HG03520 (cell line): ENCODE results near the gene RECQL.
"Not testable (repeated sequence)": the region's sequence is repeated elsewhere in the genome, so short reads cannot be mapped to it uniquely, and the experiment has no call there.

Experiments used
- ATAC-seq: cut with Tn5 transposase; IDR thresholded peaks from one replicate; pipeline ENCODE4 v1.9.1; 2021; ENCODE audit warnings: mild to moderate bottlenecking, moderate library complexity; ENCODE audit not compliant: unreplicated experiment

The RECQL gene

DNA sequence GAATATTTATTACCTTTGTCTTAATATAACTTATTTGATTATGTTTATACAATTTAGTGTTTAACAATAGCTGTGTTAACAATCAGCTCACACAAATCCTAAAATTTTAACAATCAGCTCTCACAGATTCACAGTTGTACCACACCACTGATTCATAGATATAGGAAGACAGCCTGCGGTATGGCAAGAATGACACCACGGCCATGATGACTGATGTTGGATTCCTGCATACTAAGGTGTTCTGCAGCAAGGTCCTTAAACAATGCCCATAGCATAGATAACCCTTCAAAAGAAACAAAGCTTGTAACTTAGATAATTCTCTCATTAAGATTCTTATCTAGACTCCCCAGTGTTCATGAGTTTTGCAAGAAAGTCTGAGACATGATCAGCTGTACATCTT lies 67.9 kb downstream of the RECQL start:
- ATAC-seq = no peak

DNA sequence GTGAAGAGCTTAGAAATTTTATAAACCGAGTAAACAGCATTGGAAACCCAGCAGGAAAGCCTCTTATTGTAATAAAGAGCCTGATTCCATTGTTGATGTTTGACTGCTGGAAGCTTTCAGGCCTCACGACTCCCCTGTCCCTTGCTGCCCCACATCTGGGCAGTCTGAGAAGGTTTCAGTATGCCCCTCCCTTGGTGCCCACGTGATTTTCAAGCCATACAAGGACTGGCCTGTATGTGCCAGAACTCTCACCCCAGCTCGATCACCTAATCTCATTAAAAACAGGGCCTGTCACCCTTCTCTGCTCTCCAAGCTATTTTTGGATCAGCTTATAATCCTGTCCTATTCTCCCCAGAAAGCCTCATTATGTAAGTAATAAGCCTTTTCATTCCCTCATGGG lies 71.4 kb downstream of the RECQL start:
- no peak for ATAC-seq

DNA sequence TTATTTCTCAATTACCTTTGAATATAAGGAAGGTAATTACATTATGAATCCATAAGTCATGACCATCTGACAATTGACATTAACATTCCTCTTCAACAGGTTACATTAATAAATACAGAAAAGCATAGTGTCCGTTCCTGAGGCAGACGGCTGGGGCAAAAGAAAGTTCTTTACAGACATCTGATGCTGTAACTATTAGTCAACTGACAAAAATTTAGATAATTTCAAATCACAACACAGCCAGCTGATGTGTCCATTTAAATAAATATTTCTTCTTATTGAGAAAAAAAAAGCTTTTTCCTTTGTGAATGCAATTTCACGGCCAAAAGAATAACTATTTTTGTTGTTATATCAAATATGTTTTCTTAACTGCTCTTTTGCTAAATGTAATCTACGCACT lies 73.2 kb downstream of the RECQL start:
- ATAC-seq = no peak

DNA sequence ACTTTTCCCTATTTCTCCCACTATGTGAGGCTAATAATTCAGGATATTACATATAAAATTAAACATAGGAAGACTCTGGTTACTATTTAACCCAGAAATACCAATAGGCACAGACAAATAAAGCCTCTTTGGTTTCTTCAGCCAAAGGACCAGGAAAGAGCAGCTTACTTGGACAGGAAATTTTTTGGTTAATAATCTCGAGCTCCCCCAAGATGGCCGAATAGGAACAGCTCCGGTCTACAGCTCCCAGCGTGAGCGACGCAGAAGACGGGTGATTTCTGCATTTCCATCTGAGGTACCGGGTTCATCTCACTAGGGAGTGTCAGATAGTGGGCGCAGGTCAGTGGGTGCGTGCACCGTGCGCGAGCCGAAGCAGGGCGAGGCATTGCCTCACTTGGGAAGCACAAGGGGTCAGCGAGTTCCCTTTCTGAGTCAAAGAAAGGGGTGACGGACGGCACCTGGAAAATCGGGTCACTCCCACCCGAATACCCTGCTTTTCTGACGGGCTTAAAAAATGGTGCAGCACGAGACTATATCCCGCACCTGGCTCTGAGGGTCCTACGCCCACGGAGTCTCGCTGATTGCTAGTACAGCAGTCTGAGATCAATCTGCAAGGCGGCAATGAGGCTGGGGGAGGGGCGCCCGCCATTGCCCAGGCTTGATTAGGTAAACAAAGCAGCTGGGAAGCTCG lies 82.3 kb downstream of the RECQL start:
- not testable (repeated sequence) for ATAC-seq
